MM.1S (cell line): Measurements from ENCODE around the gene PAPSS1.

Source experiments
- CTCF ChIP-seq: fragments of 300-600 bp; sonication (generic); IDR thresholded peaks from 2 replicates; pipeline ENCODE4 v1.5.1; 2016; ENCODE audit warnings: antibody characterized with exemption, low read length, mixed read lengths
- EZH2 ChIP-seq: fragments of 300-600 bp; sonication (generic); optimal IDR thresholded peaks from 2 replicates; pipeline ENCODE3; 2017; ENCODE audit warnings: low read depth, mild to moderate bottlenecking, antibody characterized with exemption, low read length, mixed read lengths
- EZH2phosphoT487 ChIP-seq: fragments of 300-600 bp; sonication (generic); IDR thresholded peaks from 2 replicates; pipeline ENCODE4 v1.6.1; 2018; ENCODE audit warnings: antibody characterized with exemption, low read length

GRCh38 chr4:107658400-107659336 lies 61.4 kb downstream of the PAPSS1 start:
- TF ChIP-seq EZH2 (no peak), CTCF (no peak), EZH2phosphoT487 (no peak)
